Fibroblast of the aortic adventitia (primary cell): ENCODE measurements around the gene NCKAP5. TPM values are rescaled to one million over a fixed set of nuclear protein-coding genes. Genes with fewer than 3 reads are reported as not detected.
A peak's percentile ranks its signal among the peaks of the same experiment; 100 is the strongest.

ENCODE experiments used
- DNase-seq: peaks from one replicate; pipeline ENCODE4 v3.0.0-alpha.2; 2010; ENCODE audit warnings: low read depth
- H3K4me3 ChIP-seq: 2 replicates; pipeline ENCODE4 v1.5.1; 2011; ENCODE audit warnings: low read depth, mild to moderate bottlenecking, control low read depth, low read length, moderate library complexity
- small RNA-seq: library from RNA; depleted of rRNA; stranded (forward); fragments of <200 nt; gene quantifications from one replicate; pipeline ENCODE3, GENCODE V24; 2012
- total RNA-seq: library from RNA; depleted of rRNA; stranded (reverse); fragments of >200 nt; gene quantifications from 2 replicates; pipeline ENCODE4 v1.2.3, GENCODE V29; 2012; ENCODE audit warnings: low replicate concordance
- TF ChIP-seq, protein P1 (sequence below): IDR thresholded peaks from 2 replicates; pipeline ENCODE4 v1.5.1; 2011; ENCODE audit warnings: mild to moderate bottlenecking, low read length, control low read depth, inconsistent platforms; ENCODE audit not compliant: insufficient read depth

The NCKAP5 gene
- total RNA-seq, 1 donor, result 4.4 TPM

DNA sequence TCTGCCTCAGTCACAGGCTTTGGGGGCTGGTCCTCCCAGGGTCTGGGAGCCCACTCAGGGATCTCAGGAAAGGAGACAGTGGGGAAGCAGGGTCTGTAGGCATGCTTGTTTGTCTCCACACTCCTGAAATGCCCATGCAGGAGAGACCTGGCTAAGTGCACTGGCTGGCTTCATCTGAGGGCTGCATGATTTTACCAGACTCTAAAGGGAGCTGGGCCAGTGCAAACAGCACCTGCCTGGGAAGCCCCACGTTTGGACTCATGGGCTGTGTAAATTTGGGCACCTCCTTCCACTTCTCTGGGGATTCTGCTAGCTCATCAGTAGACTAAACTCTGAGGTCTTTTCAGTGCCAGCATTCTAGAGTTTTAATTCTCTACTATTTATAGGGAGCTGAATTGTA lies 931.9 kb downstream of the NCKAP5 start:
- DNase-seq, result no peak
- no peak overlapping the region for H3K4me3 ChIP-seq
- TF ChIP-seq, protein P1, sequence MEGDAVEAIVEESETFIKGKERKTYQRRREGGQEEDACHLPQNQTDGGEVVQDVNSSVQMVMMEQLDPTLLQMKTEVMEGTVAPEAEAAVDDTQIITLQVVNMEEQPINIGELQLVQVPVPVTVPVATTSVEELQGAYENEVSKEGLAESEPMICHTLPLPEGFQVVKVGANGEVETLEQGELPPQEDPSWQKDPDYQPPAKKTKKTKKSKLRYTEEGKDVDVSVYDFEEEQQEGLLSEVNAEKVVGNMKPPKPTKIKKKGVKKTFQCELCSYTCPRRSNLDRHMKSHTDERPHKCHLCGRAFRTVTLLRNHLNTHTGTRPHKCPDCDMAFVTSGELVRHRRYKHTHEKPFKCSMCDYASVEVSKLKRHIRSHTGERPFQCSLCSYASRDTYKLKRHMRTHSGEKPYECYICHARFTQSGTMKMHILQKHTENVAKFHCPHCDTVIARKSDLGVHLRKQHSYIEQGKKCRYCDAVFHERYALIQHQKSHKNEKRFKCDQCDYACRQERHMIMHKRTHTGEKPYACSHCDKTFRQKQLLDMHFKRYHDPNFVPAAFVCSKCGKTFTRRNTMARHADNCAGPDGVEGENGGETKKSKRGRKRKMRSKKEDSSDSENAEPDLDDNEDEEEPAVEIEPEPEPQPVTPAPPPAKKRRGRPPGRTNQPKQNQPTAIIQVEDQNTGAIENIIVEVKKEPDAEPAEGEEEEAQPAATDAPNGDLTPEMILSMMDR, result no peak

DNA sequence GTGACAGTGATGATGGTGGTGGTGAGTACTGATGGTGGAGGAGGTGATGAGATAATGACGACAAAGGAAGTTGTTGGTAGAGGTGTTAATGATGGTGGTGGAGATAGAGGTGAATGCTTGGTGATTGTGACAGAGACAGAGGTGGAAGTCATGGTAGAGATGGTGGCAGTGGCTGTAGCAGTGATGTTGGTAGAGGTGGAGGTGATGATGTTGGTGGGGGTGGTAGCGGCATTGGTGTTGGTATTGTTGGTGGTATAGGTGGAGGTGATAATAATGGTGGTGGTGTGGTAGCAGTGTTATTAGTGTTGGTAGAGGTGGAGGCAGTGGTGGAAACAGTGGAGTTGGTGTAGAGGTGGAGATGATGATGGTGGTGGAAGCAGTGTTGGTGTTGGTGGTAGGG lies 934.6 kb downstream of the NCKAP5 start:
- no peak for DNase-seq
- no peak overlapping the region for H3K4me3 ChIP-seq
- TF ChIP-seq, protein P1, result no peak

DNA sequence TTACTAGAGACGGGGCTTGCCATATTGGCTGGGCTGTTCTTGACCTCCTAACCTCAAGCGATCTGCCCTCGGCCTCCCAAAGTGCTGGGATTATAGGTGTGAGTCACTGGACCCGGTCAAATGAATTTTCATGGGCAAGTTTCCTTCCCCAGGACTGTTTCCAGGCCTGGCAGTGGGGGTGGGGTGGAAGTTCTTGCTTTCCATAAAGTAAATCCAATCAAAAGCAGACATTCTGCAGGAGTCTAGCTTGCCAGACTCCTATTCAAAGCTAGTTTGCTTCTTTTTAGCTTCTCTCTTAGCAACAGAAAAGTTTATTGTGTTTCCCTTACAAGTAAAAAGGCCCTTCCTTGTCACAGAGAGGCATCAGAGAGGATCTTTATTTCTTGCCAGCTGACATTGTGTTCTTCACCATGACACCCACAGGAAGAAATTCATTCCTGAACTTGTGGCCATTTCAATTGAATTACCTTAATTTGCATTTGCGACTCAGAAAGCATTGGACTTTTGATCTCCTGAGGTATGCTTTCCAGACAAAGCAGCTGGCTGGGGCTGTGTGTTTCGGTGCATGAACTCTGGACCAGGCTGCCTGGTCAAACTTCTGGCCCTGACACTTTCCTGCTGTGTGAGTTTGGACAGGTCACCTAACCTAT lies 936.1 kb downstream of the NCKAP5 start:
- H3K4me3 ChIP-seq, result no peak overlapping the region
- DNase-seq, result peak; percentile 61
- TF ChIP-seq, protein P1, result no peak

DNA sequence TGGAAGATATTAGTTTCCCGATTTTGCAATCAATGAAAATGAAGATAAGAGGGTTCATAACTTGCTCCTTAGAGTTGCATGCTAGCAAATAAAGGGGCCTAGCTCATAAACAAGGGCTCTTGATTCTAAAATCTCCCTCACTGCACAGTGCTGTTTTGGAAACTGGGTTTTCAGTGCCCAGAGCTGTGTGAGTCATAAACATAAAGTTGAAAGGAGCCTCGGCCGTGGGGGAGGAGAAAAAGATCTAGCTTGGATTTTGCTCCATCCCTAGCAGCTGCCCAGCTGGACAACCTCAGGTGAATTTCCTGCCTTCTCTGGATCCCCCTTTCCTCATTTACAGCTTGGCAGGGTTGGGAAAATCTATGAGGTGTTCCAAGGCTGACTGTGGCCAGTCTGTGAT lies 940.7 kb downstream of the NCKAP5 start:
- no peak overlapping the region for H3K4me3 ChIP-seq
- DNase-seq, result peak; percentile 25
- TF ChIP-seq, protein P1, result no peak

DNA sequence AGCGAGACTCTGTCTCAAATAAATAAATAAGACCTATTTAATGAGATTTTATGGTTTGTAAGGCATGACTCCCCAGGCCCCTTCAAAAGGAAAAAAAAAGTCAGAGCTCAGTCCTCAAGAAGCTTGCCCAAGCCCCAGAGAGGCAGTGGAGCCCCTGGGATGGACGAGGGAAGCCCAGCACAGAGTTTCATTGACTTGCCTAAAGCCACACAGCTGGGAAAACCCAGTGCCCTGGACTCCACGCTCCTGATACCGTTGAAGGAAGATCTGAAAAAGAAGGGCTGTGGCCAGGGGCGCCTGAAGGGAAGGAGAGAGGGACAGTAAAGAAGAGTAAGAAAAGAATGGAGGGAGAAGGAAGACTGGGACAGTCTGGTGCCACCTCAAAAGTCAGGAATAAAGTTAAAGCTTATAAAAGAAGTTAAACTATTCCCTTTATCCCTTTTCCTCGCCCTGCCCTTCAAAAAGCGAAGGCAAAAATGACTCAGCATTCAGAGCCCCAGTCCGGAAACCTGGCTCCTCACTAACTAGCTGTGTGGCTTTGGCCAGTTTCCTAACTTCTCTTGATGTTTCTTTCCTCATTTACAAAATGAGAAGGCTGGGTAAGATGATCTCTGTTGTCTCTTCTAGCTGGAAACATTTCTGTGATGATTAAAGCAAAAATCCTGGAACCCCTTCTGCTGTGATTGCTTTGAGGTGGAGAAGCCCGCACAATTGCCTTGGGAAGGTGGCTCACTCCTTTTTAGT lies 945.0 kb downstream of the NCKAP5 start:
- H3K4me3 ChIP-seq, result no peak overlapping the region
- TF ChIP-seq, protein P1, result no peak
- peak; percentile 71 for DNase-seq

Small RNAs within 50 kb of the gene (small RNA-seq; reads per million reads assigned to genes)
- gene AC016909.1 (not detected), gene RN7SKP154 (not detected), gene RNU6-579P (not detected)
